Suprapubic skin (tissue), 4 donors: Measurements from ENCODE around the gene CUL2. TPM values are rescaled to one million over a fixed set of nuclear protein-coding genes. Genes with fewer than 3 reads are reported as not detected.

Experiments
- DNase-seq, 2 donors: peaks; one replicate each; pipeline ENCODE4 v3.0.0-alpha.2; 2019; ENCODE audit warnings: low spot score in 2 of 2
- H3K27ac ChIP-seq: fragments of 200-600 bp; sonication (generic); one replicate; pipeline ENCODE4 v1.5.1; 2019
- H3K27me3 ChIP-seq: fragments of 200-600 bp; sonication (generic); one replicate; pipeline ENCODE4 v1.5.1; 2019
- H3K36me3 ChIP-seq: fragments of 200-600 bp; sonication (generic); one replicate; pipeline ENCODE4 v1.5.1; 2019
- H3K4me1 ChIP-seq: fragments of 200-600 bp; sonication (generic); one replicate; pipeline ENCODE4 v1.5.1; 2019
- H3K4me3 ChIP-seq: fragments of 200-600 bp; sonication (generic); one replicate; pipeline ENCODE4 v1.5.1; 2019; ENCODE audit warnings: mild to moderate bottlenecking
- H3K9me3 ChIP-seq: fragments of 200-600 bp; sonication (generic); one replicate; pipeline ENCODE4 v1.5.1; 2019
- CTCF ChIP-seq, 2 donors: fragments of 200-600 bp in 1 of 2; fragments of 450-650 bp in 1 of 2; sonication (generic) in 1 of 2; IDR thresholded peaks; one replicate each; pipeline ENCODE4 v1.5.1; 2016 to 2019; ENCODE audit warnings: antibody characterized with exemption in 2 of 2, mild to moderate bottlenecking in 1 of 2, moderate library complexity in 1 of 2
- EP300 ChIP-seq: sonication (generic); formaldehyde crosslinking; IDR thresholded peaks from one replicate; pipeline ENCODE4 v1.6.1; 2017; ENCODE audit warnings: antibody characterized with exemption
- POLR2A ChIP-seq, 2 donors: fragments of 450-650 bp; IDR thresholded peaks; one replicate each; pipeline ENCODE4 v1.6.1; 2017; ENCODE audit warnings: antibody characterized with exemption in 2 of 2, mild to moderate bottlenecking in 2 of 2, moderate library complexity in 2 of 2
- POLR2AphosphoS5 ChIP-seq, 3 donors: sonication (generic); formaldehyde crosslinking; IDR thresholded peaks; one replicate each; pipeline ENCODE4 v1.6.1; 2017; ENCODE audit warnings: antibody characterized with exemption in 3 of 3
- WGBS: methylation state at CpG from one replicate; pipeline ENCODE4 v1.1.5; 2018; 5-methylcytosine and 5-hydroxymethylcytosine counted together
- total RNA-seq, 4 donors: library from RNA; depleted of rRNA; stranded (reverse); fragments of >200 nt; gene quantifications; one replicate each; pipeline ENCODE4 v1.1.0, GENCODE V29; 2016

Gene CUL2
- total RNA-seq, 4 donors from 2014 or later: 15.7 to 23.1 (median 18.4) TPM

- Histone ChIP-seq H3K4me1 (peaks cover 26% of the 10 kb centered on the region), H3K4me3 (no peak overlapping the region), H3K27me3 (no peaks in the 10 kb centered on the region), H3K36me3 (no peaks in the 10 kb centered on the region), H3K27ac (no peak overlapping the region), H3K9me3 (no peaks in the 10 kb centered on the region)
- 37% methylated on average over 6 of the region's 6 CpGs for WGBS
- TF ChIP-seq POLR2AphosphoS5 (IDR thresholded peaks at IDR 0.05): no peak
- no peak for TF ChIP-seq CTCF (IDR thresholded peaks at IDR 0.05)
- TF ChIP-seq POLR2A (IDR thresholded peaks at IDR 0.05): no peak
- no peak for TF ChIP-seq EP300
- DNase-seq: no peak
Measured at GRCh38 chr10:35124540-35124939, 34.4 kb upstream of the CUL2 start.

GRCh38 chr10:35119378-35119777, 29.2 kb upstream of the CUL2 start:
- no peaks in the 10 kb centered on the region for H3K9me3 ChIP-seq
- no peaks in the 10 kb centered on the region for H3K36me3 ChIP-seq
- 86% methylated on average over 1 of the region's 1 CpG for WGBS
- DNase-seq: no peak
- TF ChIP-seq CTCF (IDR thresholded peaks at IDR 0.05) (no peak), EP300 (no peak), POLR2AphosphoS5 (IDR thresholded peaks at IDR 0.05) (no peak), POLR2A (IDR thresholded peaks at IDR 0.05) (no peak)
- no peaks in the 10 kb centered on the region for H3K4me1 ChIP-seq
- no peaks in the 10 kb centered on the region for H3K27me3 ChIP-seq
- no peak overlapping the region for H3K27ac ChIP-seq
- H3K4me3 ChIP-seq: no peak overlapping the region

GRCh38 chr10:35112571-35112970, 22.4 kb upstream of the CUL2 start:
- DNase-seq: no peak
- Histone ChIP-seq H3K4me1 (no peaks in the 10 kb centered on the region), H3K27ac (no peak overlapping the region), H3K9me3 (no peaks in the 10 kb centered on the region), H3K4me3 (no peak overlapping the region), H3K27me3 (no peaks in the 10 kb centered on the region), H3K36me3 (no peaks in the 10 kb centered on the region)
- 82% methylated on average over 4 of the region's 4 CpGs for WGBS
- TF ChIP-seq EP300: no peak
- no peak for TF ChIP-seq POLR2A (IDR thresholded peaks at IDR 0.05)
- no peak for TF ChIP-seq POLR2AphosphoS5 (IDR thresholded peaks at IDR 0.05)
- no peak for TF ChIP-seq CTCF (IDR thresholded peaks at IDR 0.05)

- Histone ChIP-seq H3K27ac (no peak overlapping the region), H3K27me3 (no peaks in the 10 kb centered on the region), H3K4me1 (no peaks in the 10 kb centered on the region), H3K9me3 (no peaks in the 10 kb centered on the region), H3K36me3 (no peaks in the 10 kb centered on the region), H3K4me3 (no peak overlapping the region)
- WGBS: 68% methylated on average over 6 of the region's 7 CpGs
- TF ChIP-seq CTCF (IDR thresholded peaks at IDR 0.05): no peak
- no peak for TF ChIP-seq EP300
- no peak for TF ChIP-seq POLR2AphosphoS5 (IDR thresholded peaks at IDR 0.05)
- TF ChIP-seq POLR2A (IDR thresholded peaks at IDR 0.05): no peak
- DNase-seq: no peak
Measured at GRCh38 chr10:35103882-35104281, 13.7 kb upstream of the CUL2 start.

DNA sequence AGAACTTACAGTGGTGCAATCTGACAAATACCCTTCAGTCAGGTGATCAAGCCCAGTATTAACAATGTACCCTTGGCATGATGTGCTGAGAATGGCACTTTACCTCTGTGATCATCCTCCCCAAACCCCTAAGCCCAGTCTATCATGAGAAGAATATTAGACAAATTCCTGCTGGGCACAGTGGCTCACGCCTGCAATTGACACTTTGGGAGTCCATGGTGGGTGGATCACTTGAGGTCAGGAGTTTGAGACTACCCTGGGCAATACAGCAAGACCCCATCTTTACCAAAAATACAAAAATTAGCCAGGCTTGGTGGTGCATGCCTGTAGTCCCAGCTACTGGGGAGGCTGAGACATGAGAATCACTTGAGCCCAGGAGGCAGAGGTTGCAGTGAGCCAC, 7.4 kb upstream of the CUL2 start:
- WGBS: 70% methylated on average over 1 of the region's 1 CpG
- TF ChIP-seq POLR2AphosphoS5 (IDR thresholded peaks at IDR 0.05) (no peak), CTCF (IDR thresholded peaks at IDR 0.05) (no peak)
- H3K9me3 ChIP-seq: peaks cover 4% of the 10 kb centered on the region
- H3K27ac ChIP-seq: no peak overlapping the region
- no peaks in the 10 kb centered on the region for H3K4me1 ChIP-seq
- H3K4me3 ChIP-seq: no peak overlapping the region
- H3K36me3 ChIP-seq: no peaks in the 10 kb centered on the region
- DNase-seq: no peak
- H3K27me3 ChIP-seq: peaks cover 13% of the 10 kb centered on the region
